Left ventricle myocardium inferior (tissue), 1 donor: ENCODE data around the gene NBEA. TPM values are rescaled to one million over a fixed set of nuclear protein-coding genes. Genes with fewer than 3 reads are reported as not detected.

Source experiments
- DNase-seq: peaks from one replicate; pipeline ENCODE4 v3.0.0-alpha.2; 2020
- H3K27ac ChIP-seq: fragments of 200-600 bp; replicated peaks from 2 replicates; pipeline ENCODE4 v1.8.0; 2021
- H3K27me3 ChIP-seq: fragments of 200-600 bp; 2 replicates; pipeline ENCODE4 v1.8.0; 2021; ENCODE audit warnings: low read depth
- H3K36me3 ChIP-seq: fragments of 200-600 bp; 2 replicates; pipeline ENCODE4 v1.8.0; 2021
- H3K4me1 ChIP-seq: fragments of 200-600 bp; 2 replicates; pipeline ENCODE4 v1.8.0; 2021
- H3K4me3 ChIP-seq: fragments of 200-600 bp; 2 replicates; pipeline ENCODE4 v1.8.0; 2021; ENCODE audit warnings: mild to moderate bottlenecking, moderate library complexity
- H3K9me3 ChIP-seq: fragments of 200-600 bp; replicated peaks from 2 replicates; pipeline ENCODE4 v1.8.0; 2021
- CTCF ChIP-seq: fragments of 200-600 bp; IDR thresholded peaks from 2 replicates; pipeline ENCODE4 v1.8.0; 2021; ENCODE audit warnings: antibody characterized with exemption, mild to moderate bottlenecking, borderline replicate concordance
- intact Hi-C: fragments of 100-400 bp; cut with micrococcal nuclease; formaldehyde crosslinking; loops from one replicate; pipeline ENCODE4 v1.11.0; 2022
- total RNA-seq: library from RNA; stranded (reverse); fragmentation: NEBNext Ultra II Directional; extraction: Animal tissue kit (Norgen Biotek cat#: 25700); gene quantifications from one replicate; pipeline ENCODE4 v1.2.1, GENCODE V29; 2021
- donor health status: DM: no; HTN: yes; CAD: no; lungs with severe emphysema.

NBEA gene
- total RNA-seq, 1 donor from 2014 or later, result 21.0 TPM

- no peak for TF ChIP-seq CTCF
- intact Hi-C loops, result no loop called here
- Histone ChIP-seq H3K4me1 (peaks cover 4% of the 10 kb centered on the region), H3K27me3 (no peaks in the 10 kb centered on the region), H3K9me3 (no peaks in the 10 kb centered on the region), H3K36me3 (no peaks in the 10 kb centered on the region), H3K27ac (no peak overlapping the region), H3K4me3 (no peak overlapping the region)
- no peak for DNase-seq
Observed at GRCh38 chr13:35483761-35484160, 541.7 kb downstream of the NBEA start.

GRCh38 chr13:35484384-35484783 is 542.3 kb downstream of the NBEA start:
- H3K4me3 ChIP-seq, result no peak overlapping the region
- intact Hi-C loops, result no loop called here
- TF ChIP-seq CTCF, result no peak
- H3K9me3 ChIP-seq, result no peaks in the 10 kb centered on the region
- H3K36me3 ChIP-seq, result no peaks in the 10 kb centered on the region
- H3K4me1 ChIP-seq, result peaks cover 4% of the 10 kb centered on the region
- H3K27me3 ChIP-seq, result no peaks in the 10 kb centered on the region
- no peak for DNase-seq
- H3K27ac ChIP-seq, result no peak overlapping the region

- H3K4me3 ChIP-seq, result no peak overlapping the region
- H3K36me3 ChIP-seq, result no peaks in the 10 kb centered on the region
- no peak for DNase-seq
- no peak overlapping the region for H3K27ac ChIP-seq
- H3K9me3 ChIP-seq, result no peaks in the 10 kb centered on the region
- TF ChIP-seq CTCF, result no peak
- no peaks in the 10 kb centered on the region for H3K27me3 ChIP-seq
- peaks cover 4% of the 10 kb centered on the region for H3K4me1 ChIP-seq
- intact Hi-C loops, result no loop called here
Observed at GRCh38 chr13:35485424-35485823, 543.4 kb downstream of the NBEA start.

- Histone ChIP-seq H3K27ac (no peak overlapping the region), H3K4me3 (no peak overlapping the region), H3K9me3 (peaks cover under 1% of the 10 kb centered on the region), H3K27me3 (no peaks in the 10 kb centered on the region), H3K4me1 (no peaks in the 10 kb centered on the region), H3K36me3 (no peaks in the 10 kb centered on the region)
- no peak for DNase-seq
- intact Hi-C loops, result no loop called here
- TF ChIP-seq CTCF, result no peak
Observed at GRCh38 chr13:35489050-35489449, 547.0 kb downstream of the NBEA start.

GRCh38 chr13:35496006-35496405 is 553.9 kb downstream of the NBEA start:
- DNase-seq, result no peak
- H3K4me1 ChIP-seq, result peaks cover 11% of the 10 kb centered on the region
- intact Hi-C loops, result no loop called here
- peaks cover 17% of the 10 kb centered on the region for H3K9me3 ChIP-seq
- no peaks in the 10 kb centered on the region for H3K36me3 ChIP-seq
- no peak overlapping the region for H3K27ac ChIP-seq
- no peak for TF ChIP-seq CTCF
- no peaks in the 10 kb centered on the region for H3K27me3 ChIP-seq
- no peak overlapping the region for H3K4me3 ChIP-seq
